Right lobe of liver (tissue), 4 donors: Measurements from ENCODE around the gene IPPK.

ENCODE experiments used
- POLR2A ChIP-seq: fragments of 450-650 bp; IDR thresholded peaks from one replicate; pipeline ENCODE4 v1.6.1; 2017; ENCODE audit warnings: antibody characterized with exemption, mild to moderate bottlenecking
- TF ChIP-seq, protein P1 (sequence below), 4 donors: fragments of 200-600 bp in 3 of 4; fragments of 450-650 bp in 1 of 4; IDR thresholded peaks; one replicate each; pipeline versions ENCODE4 v1.5.1 to v1.8.0; 2016 to 2022; ENCODE audit warnings: antibody characterized with exemption in 4 of 4, mild to moderate bottlenecking in 2 of 4
- donor health status: DM: no; HTN: no; CAD: no.
- donor health status: DM: no; HTN: no; CAD: no.
- donor health status: DM: no; HTN: yes; CAD: no.

DNA sequence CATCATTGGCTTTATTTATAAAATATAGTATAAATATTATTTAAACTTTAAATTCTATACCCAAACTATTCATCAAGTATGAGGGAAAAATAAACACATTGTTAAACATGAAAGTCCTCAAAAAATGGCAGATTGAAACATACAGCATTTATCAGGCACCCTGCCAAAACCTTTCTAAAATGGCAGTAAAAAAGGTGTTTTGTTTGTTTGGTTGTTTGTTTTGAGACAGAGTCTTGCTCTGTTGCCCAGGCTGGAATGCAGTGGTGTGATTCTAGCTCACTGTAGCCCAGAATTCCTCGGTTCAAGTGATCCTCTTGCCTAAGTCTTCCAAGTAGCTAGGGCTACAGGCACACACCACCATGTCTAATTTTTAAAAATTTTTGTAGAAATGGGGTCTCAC is 74.0 kb downstream of the IPPK start:
- TF ChIP-seq, protein P1, sequence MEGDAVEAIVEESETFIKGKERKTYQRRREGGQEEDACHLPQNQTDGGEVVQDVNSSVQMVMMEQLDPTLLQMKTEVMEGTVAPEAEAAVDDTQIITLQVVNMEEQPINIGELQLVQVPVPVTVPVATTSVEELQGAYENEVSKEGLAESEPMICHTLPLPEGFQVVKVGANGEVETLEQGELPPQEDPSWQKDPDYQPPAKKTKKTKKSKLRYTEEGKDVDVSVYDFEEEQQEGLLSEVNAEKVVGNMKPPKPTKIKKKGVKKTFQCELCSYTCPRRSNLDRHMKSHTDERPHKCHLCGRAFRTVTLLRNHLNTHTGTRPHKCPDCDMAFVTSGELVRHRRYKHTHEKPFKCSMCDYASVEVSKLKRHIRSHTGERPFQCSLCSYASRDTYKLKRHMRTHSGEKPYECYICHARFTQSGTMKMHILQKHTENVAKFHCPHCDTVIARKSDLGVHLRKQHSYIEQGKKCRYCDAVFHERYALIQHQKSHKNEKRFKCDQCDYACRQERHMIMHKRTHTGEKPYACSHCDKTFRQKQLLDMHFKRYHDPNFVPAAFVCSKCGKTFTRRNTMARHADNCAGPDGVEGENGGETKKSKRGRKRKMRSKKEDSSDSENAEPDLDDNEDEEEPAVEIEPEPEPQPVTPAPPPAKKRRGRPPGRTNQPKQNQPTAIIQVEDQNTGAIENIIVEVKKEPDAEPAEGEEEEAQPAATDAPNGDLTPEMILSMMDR (IDR thresholded peaks at IDR 0.05), result no peak
- TF ChIP-seq POLR2A, result no peak
